ENCODE data around the gene ZMYND8.

The ZMYND8 gene

DNA sequence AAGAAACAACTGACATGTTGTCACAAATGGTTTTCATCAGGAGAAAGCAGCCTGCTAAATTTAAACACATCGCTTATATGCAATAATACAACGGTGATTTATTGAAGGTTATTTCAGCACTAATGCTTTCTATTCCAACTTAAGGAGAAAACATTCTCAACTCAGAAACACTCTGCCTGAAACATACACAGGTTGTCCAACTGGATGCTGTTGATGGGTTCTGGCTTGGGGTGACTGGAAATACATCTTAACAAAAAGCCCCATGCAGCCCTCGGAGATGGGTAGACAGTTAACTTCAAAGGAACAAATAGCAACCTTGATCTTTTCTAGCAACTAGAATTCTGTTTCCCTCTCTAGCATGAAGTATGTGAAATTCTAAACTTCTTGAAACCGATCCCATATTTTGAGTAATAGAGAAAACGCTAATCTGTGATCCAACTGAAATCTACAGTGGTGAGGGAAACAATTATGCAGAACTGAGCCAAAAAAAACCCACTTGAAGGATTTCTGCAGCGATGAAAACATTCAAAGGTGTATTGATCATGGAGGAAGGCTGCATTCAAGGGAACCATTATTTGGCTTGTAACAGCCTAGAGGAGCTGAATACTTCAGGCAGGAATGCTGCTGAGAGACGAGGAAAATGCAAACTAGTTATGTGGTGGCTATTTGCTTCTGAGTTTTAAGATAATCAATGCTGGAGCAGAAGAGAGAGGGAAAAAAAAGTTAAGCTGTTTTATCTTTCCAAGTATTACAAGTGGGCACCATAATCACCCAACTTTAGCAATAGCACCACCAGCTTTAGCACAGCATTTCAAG is 6.9 kb downstream of the ZMYND8 start:
- Histone ChIP-seq H3K4me1 (ENCODE audit: insufficient read depth, low read length) (peaks cover 78% of the 10 kb centered on the region), H3K9ac (ENCODE audit: low read length) (no peak overlapping the region), H3K9me3 (ENCODE audit: low read length) (no peaks in the 10 kb centered on the region), H3K27me3 (ENCODE audit: control insufficient read depth in 1 of 2, insufficient read depth in 2 of 2, low read length in 2 of 2) (no peaks in the 10 kb centered on the region), H3K36me3 (ENCODE audit: insufficient read depth, low read length) (no peaks in the 10 kb centered on the region), H3K4me3 (ENCODE audit: low read depth in 1 of 2, low read length in 2 of 2) (peak overlapping the region in 1 of 2 donors; percentile 4), H3K27ac (ENCODE audit: low read depth, low read length) (peak overlapping the region; percentile 96)

DNA sequence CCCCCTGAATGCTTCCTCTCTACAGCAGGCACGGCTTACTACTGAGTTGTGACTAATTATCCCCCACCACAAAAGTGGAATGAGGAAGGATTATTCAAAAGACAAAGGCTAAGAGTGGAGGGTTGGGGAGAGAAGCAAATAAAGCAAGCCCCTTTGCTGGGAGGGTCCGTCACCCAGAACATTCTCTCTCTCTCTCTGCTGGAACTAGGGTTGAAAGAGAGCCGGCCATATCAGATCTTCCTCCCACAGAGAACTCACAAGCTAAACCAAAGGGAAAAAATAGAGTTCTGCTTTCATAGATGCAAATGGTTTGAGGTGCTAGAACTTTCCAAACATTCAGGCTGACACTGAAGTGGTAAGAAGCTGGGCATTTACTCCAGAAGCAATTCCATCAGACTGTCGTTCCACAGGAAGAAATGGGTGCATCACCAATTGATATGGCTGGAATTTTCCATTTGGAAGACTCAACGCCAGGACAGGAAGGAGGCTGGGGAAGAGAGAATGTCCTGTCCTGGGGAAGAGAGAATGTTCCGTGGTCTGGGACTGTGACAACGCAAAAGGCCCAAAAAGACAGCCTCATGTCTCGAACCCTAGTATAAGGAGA is 7.9 kb downstream of the ZMYND8 start:
- H3K4me3 ChIP-seq (ENCODE audit: low read depth in 1 of 2, low read length in 2 of 2): peak overlapping the region in 1 of 2 donors; percentile 4
- H3K9ac ChIP-seq (ENCODE audit: low read length): peak overlapping the region; percentile 25
- H3K9me3 ChIP-seq (ENCODE audit: low read length): no peaks in the 10 kb centered on the region
- peaks cover 77% of the 10 kb centered on the region for H3K4me1 ChIP-seq (ENCODE audit: insufficient read depth, low read length)
- no peaks in the 10 kb centered on the region for H3K27me3 ChIP-seq (ENCODE audit: control insufficient read depth in 1 of 2, insufficient read depth in 2 of 2, low read length in 2 of 2)
- H3K36me3 ChIP-seq (ENCODE audit: insufficient read depth, low read length): no peaks in the 10 kb centered on the region
- peak overlapping the region; percentile 96 for H3K27ac ChIP-seq (ENCODE audit: low read depth, low read length)

DNA sequence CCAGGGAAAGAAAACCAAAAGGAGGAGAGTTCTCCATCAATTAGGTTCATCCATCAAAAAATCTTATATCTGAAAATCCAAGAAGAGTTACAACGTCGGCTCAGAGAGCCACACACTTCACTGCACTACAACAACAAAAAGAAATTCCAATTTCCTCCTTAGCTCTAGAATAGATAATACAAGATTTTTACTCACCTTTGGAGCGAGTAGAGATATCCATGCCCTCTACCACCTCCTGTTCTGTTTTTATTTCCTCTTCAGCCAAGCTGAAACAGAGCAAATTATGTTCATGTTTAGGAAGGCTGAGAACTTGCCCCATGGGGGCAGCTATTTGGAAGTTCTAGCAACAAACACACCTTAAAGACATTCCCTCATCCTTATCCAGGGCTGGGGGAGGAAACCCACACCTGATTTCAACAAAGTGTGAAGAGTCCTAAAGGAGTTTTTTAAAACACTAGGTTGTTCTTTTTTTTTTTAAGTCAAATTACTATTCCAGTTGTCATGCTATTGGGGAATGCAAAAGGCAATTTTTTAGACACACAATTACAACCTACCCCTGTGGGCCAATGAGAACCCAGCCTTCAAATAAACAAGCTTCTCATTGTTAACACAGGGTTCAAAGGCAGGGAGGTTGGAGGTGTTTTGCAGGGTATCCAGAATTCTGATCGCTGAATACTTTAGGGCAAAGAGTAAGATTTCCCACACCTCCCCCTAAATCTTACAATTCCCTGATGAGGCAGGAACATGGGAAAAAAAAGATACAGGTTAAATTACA is 8.7 kb downstream of the ZMYND8 start:
- H3K9ac ChIP-seq (ENCODE audit: low read length): peak overlapping the region; percentile 25
- peaks cover 77% of the 10 kb centered on the region for H3K4me1 ChIP-seq (ENCODE audit: insufficient read depth, low read length)
- H3K27me3 ChIP-seq (ENCODE audit: control insufficient read depth in 1 of 2, insufficient read depth in 2 of 2, low read length in 2 of 2): no peaks in the 10 kb centered on the region
- H3K9me3 ChIP-seq (ENCODE audit: low read length): no peaks in the 10 kb centered on the region
- peak overlapping the region in 1 of 2 donors; percentile 4 for H3K4me3 ChIP-seq (ENCODE audit: low read depth in 1 of 2, low read length in 2 of 2)
- no peaks in the 10 kb centered on the region for H3K36me3 ChIP-seq (ENCODE audit: insufficient read depth, low read length)
- peak overlapping the region; percentile 96 for H3K27ac ChIP-seq (ENCODE audit: low read depth, low read length)

DNA sequence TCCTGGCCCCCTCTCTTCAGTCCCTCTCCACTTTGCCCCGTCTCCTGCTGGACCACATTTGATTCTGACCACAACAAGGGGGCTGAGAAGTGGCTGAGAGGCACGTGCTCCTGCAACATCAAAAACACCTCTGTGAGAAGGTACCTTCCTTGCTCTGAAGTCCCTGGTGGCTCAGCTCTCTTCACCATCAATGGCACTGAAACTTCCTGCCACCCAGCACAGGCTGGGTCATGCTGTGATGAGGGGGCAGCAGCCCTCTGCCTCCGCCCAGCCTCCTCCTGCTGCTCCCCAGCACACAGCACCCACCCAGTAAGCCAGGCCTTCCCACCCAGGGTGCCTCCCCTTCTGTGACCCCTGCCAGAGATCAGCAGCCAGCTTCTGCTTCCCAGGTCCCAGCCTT is 10.3 kb downstream of the ZMYND8 start:
- Histone ChIP-seq H3K4me1 (ENCODE audit: insufficient read depth, low read length) (peaks cover 62% of the 10 kb centered on the region), H3K9me3 (ENCODE audit: low read length) (no peaks in the 10 kb centered on the region), H3K9ac (ENCODE audit: low read length) (no peak overlapping the region), H3K36me3 (ENCODE audit: insufficient read depth, low read length) (no peaks in the 10 kb centered on the region), H3K27me3 (ENCODE audit: control insufficient read depth in 1 of 2, insufficient read depth in 2 of 2, low read length in 2 of 2) (no peaks in the 10 kb centered on the region), H3K27ac (ENCODE audit: low read depth, low read length) (peak overlapping the region; percentile 49), H3K4me3 (ENCODE audit: low read depth in 1 of 2, low read length in 2 of 2) (no peak overlapping the region)

DNA sequence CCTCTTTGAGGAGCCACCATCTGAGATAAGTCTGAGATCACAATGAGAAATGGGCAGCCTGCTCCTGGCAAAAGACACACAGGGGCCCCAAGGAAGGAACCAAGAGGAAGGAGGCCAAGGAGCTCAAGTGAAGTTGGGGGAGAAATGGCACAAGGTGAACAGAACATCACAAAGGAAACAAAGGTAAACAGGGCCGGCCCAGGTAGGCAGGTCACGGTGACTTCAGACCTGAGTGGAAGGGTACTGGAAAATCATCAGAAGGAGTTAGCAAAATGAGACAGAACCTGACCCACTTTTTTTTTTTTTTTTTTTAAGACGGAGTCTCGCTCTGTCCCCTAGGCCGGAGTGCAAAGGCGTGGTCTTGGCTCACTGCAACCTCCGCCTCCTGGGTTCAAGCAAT is 11.3 kb downstream of the ZMYND8 start:
- H3K9me3 ChIP-seq (ENCODE audit: low read length): no peaks in the 10 kb centered on the region
- peaks cover 57% of the 10 kb centered on the region for H3K4me1 ChIP-seq (ENCODE audit: insufficient read depth, low read length)
- no peak overlapping the region for H3K27ac ChIP-seq (ENCODE audit: low read depth, low read length)
- H3K9ac ChIP-seq (ENCODE audit: low read length): no peak overlapping the region
- no peaks in the 10 kb centered on the region for H3K36me3 ChIP-seq (ENCODE audit: insufficient read depth, low read length)
- no peak overlapping the region for H3K4me3 ChIP-seq (ENCODE audit: low read depth in 1 of 2, low read length in 2 of 2)
- no peaks in the 10 kb centered on the region for H3K27me3 ChIP-seq (ENCODE audit: control insufficient read depth in 1 of 2, insufficient read depth in 2 of 2, low read length in 2 of 2)

DNA sequence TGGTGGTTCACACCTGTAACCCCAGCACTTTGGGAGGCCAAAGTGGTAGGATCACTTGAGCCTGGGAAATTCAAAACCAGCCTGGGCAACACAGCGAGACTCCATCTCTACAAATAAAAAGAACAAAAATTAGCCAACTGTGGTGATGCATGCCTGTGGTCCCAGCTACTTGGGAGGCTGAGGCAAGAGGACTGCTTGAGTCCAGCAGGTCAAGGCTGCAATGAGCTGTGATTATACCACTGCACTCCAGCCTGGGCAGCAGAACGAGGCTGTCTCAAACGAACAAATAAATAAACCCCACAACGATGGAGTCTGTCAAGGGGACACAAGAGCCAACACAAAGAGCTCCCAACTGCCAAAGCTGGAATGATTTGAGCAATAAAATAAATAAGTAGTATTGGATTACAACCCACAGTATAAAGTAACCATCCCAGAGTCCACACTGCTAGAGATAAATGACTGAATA is 13.5 kb downstream of the ZMYND8 start:
- H3K27ac ChIP-seq (ENCODE audit: low read depth, low read length): no peak overlapping the region
- peaks cover 42% of the 10 kb centered on the region for H3K4me1 ChIP-seq (ENCODE audit: insufficient read depth, low read length)

DNA sequence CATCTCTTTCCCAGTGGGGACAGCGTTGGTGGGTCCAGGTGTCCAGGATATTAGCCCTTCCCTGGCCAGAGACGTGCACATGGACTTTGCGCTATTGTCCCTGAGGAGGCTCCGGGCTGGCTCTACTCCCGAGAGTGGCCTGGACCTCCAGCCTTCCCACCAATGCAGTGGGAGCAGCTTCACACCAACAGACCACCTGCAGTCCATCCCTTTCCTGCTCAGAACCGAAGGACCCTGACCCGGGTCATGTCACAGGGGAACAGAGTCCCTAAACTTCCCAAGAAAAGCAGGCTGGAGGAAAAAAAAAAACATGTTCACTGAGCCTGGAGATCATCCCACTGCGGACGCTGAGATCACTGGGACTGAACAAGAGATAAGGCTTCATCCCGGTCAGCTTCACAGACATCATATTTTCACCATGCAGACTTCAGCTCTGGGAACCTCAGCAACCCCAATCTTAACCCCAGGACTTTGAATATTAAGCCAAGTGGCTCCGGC is 18.3 kb downstream of the ZMYND8 start:
- no peak overlapping the region for H3K4me3 ChIP-seq (ENCODE audit: low read depth in 1 of 2, low read length in 2 of 2)
- H3K4me1 ChIP-seq (ENCODE audit: insufficient read depth, low read length): peaks cover 52% of the 10 kb centered on the region
- no peaks in the 10 kb centered on the region for H3K9me3 ChIP-seq (ENCODE audit: low read length)
- no peaks in the 10 kb centered on the region for H3K27me3 ChIP-seq (ENCODE audit: control insufficient read depth in 1 of 2, insufficient read depth in 2 of 2, low read length in 2 of 2)
- no peak overlapping the region for H3K27ac ChIP-seq (ENCODE audit: low read depth, low read length)
- H3K36me3 ChIP-seq (ENCODE audit: insufficient read depth, low read length): no peaks in the 10 kb centered on the region
- H3K9ac ChIP-seq (ENCODE audit: low read length): no peak overlapping the region

More for the DNA sequence above, 13.5 kb downstream of the ZMYND8 start:
- no peaks in the 10 kb centered on the region for H3K36me3 ChIP-seq (ENCODE audit: insufficient read depth, low read length)
- no peaks in the 10 kb centered on the region for H3K27me3 ChIP-seq (ENCODE audit: control insufficient read depth in 1 of 2, insufficient read depth in 2 of 2, low read length in 2 of 2)
- H3K4me3 ChIP-seq (ENCODE audit: low read depth in 1 of 2, low read length in 2 of 2): no peak overlapping the region
- H3K9me3 ChIP-seq (ENCODE audit: low read length): no peaks in the 10 kb centered on the region
- no peak overlapping the region for H3K9ac ChIP-seq (ENCODE audit: low read length)

DNA sequence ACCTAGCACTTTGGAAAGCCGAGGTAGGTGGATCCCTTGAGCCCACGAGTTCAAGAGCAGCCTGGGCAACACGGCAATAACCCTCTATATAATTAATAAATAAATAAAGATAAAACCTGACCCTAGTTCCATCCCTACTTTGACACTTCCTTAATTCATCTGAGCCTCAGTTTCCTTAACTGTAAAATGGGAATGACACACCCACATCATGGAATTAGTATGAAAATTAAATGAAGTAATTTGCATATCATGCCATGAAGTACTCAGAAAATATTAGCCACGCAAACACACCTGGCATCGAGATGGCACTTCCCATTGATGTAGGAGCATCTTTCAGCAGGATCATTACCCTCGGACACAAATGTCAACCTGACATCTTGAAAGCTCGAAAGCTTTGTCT is 19.1 kb downstream of the ZMYND8 start:
- H3K27ac ChIP-seq (ENCODE audit: low read depth, low read length): no peak overlapping the region
- no peak overlapping the region for H3K4me3 ChIP-seq (ENCODE audit: low read depth in 1 of 2, low read length in 2 of 2)
- no peak overlapping the region for H3K9ac ChIP-seq (ENCODE audit: low read length)
- H3K27me3 ChIP-seq (ENCODE audit: control insufficient read depth in 1 of 2, insufficient read depth in 2 of 2, low read length in 2 of 2): no peaks in the 10 kb centered on the region
- H3K4me1 ChIP-seq (ENCODE audit: insufficient read depth, low read length): peaks cover 51% of the 10 kb centered on the region
- H3K36me3 ChIP-seq (ENCODE audit: insufficient read depth, low read length): no peaks in the 10 kb centered on the region
- no peaks in the 10 kb centered on the region for H3K9me3 ChIP-seq (ENCODE audit: low read length)

DNA sequence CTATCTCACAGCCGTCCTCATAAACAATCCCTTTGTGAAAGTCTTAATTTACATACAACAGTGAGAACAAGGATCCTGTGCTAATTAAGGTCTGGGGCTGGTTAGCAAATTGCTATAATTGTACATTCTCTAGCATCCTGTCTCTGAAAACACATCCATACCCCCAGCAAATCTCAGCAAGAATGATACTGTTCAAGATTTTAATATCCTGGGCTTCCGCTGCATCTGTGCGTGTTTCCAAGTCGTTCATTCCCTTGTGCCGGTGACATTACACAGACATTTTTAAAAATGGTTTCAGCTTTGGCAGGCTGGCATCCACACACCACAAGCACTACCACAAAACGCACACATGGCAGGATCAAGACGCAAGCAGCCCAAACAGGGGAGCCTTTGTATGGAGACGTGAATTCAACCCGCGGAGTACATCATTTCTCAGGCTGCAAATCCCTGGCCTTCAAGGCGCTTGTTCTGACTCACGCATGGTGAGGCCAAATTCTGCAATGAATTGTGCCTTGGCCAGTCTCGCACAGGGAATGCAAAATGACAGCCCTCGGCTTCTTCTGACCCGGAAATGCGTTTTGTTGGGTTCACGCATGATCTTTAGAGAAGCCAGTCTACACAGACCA is 20.3 kb downstream of the ZMYND8 start:
- H3K9me3 ChIP-seq (ENCODE audit: low read length): no peaks in the 10 kb centered on the region
- H3K27me3 ChIP-seq (ENCODE audit: control insufficient read depth in 1 of 2, insufficient read depth in 2 of 2, low read length in 2 of 2): no peaks in the 10 kb centered on the region
- peak overlapping the region; percentile 4 for H3K9ac ChIP-seq (ENCODE audit: low read length)
- H3K27ac ChIP-seq (ENCODE audit: low read depth, low read length): peak overlapping the region; percentile 89
- peaks cover 56% of the 10 kb centered on the region for H3K4me1 ChIP-seq (ENCODE audit: insufficient read depth, low read length)
- H3K4me3 ChIP-seq (ENCODE audit: low read depth in 1 of 2, low read length in 2 of 2): no peak overlapping the region
- no peaks in the 10 kb centered on the region for H3K36me3 ChIP-seq (ENCODE audit: insufficient read depth, low read length)

DNA sequence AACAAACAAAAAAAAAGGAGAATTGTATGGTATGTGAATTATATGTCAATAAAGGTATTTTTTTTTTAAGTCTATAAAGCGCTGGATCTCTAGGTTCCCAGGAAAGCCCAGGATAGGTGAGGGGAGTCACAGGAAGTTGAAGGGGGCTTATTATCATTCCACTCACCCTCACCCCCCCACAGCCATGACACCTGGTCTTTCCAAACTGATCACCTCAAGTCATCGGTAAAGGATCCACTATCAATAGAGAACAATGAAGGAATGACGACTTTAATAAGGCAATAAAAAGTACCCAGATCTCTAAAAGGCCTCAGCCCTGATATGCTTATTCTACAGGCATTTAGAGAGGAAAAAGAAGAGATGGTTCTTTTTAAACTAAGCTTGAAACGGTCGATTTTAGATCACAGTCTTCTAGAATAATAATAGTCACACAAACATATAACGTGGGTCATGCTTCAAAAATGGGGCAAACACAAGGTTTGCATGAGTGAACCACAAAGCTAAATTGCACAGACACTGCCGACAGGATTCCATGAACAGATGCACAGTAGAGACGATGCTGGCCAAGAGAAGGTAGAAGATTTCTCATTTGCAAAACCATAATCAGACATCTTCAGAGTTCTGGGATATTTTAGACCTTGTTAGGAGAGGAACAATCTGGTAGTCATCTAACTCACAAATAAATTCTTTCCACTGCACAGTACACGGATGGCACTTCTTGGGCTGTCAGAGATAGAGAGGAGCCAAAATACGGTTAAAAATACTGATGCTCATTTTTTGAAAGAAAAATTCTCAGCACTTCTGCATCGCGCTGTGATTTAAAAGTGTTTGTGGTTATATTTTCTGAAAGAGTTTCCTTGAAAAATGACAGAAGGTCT is 21.0 kb downstream of the ZMYND8 start:
- H3K4me3 ChIP-seq (ENCODE audit: low read depth in 1 of 2, low read length in 2 of 2): no peak overlapping the region
- H3K9ac ChIP-seq (ENCODE audit: low read length): peak overlapping the region; percentile 4
- H3K27me3 ChIP-seq (ENCODE audit: control insufficient read depth in 1 of 2, insufficient read depth in 2 of 2, low read length in 2 of 2): no peaks in the 10 kb centered on the region
- H3K36me3 ChIP-seq (ENCODE audit: insufficient read depth, low read length): no peaks in the 10 kb centered on the region
- peak overlapping the region; percentile 89 for H3K27ac ChIP-seq (ENCODE audit: low read depth, low read length)
- no peaks in the 10 kb centered on the region for H3K9me3 ChIP-seq (ENCODE audit: low read length)
- peaks cover 57% of the 10 kb centered on the region for H3K4me1 ChIP-seq (ENCODE audit: insufficient read depth, low read length)

All from muscle layer of colon (tissue), 2 donors.